Muscle layer of colon (tissue), 2 donors: ENCODE measurements around the gene MIDN.

Source experiments
- H3K27ac ChIP-seq: one replicate; pipeline ENCODE4 v1.7.0; 2013; ENCODE audit warnings: low read depth, mild to moderate bottlenecking, low read length, moderate library complexity
- H3K27me3 ChIP-seq, 2 donors: one replicate each; pipeline ENCODE4 v1.7.0; 2013; ENCODE audit warnings: low read length in 2 of 2, mild to moderate bottlenecking in 2 of 2; ENCODE audit not compliant: insufficient read depth in 2 of 2, control insufficient read depth in 1 of 2
- H3K36me3 ChIP-seq: one replicate; pipeline ENCODE4 v1.7.0; 2013; ENCODE audit warnings: mild to moderate bottlenecking, low read length; ENCODE audit not compliant: insufficient read depth
- H3K4me1 ChIP-seq: one replicate; pipeline ENCODE4 v1.7.0; 2013; ENCODE audit warnings: mild to moderate bottlenecking, low read length; ENCODE audit not compliant: insufficient read depth
- H3K4me3 ChIP-seq, 2 donors: one replicate each; pipeline ENCODE4 v1.7.0; 2013; ENCODE audit warnings: low read length in 2 of 2, low read depth in 1 of 2, mild to moderate bottlenecking in 1 of 2, moderate library complexity in 1 of 2
- H3K9ac ChIP-seq: one replicate; pipeline ENCODE4 v1.7.0; 2013; ENCODE audit warnings: low read length
- H3K9me3 ChIP-seq: one replicate; pipeline ENCODE4 v1.7.0; 2013; ENCODE audit warnings: mild to moderate bottlenecking, low read length
- donor health status: abdominal sarcoma.
- donor health status: Adenocarcinoma of cecum.

MIDN gene

DNA sequence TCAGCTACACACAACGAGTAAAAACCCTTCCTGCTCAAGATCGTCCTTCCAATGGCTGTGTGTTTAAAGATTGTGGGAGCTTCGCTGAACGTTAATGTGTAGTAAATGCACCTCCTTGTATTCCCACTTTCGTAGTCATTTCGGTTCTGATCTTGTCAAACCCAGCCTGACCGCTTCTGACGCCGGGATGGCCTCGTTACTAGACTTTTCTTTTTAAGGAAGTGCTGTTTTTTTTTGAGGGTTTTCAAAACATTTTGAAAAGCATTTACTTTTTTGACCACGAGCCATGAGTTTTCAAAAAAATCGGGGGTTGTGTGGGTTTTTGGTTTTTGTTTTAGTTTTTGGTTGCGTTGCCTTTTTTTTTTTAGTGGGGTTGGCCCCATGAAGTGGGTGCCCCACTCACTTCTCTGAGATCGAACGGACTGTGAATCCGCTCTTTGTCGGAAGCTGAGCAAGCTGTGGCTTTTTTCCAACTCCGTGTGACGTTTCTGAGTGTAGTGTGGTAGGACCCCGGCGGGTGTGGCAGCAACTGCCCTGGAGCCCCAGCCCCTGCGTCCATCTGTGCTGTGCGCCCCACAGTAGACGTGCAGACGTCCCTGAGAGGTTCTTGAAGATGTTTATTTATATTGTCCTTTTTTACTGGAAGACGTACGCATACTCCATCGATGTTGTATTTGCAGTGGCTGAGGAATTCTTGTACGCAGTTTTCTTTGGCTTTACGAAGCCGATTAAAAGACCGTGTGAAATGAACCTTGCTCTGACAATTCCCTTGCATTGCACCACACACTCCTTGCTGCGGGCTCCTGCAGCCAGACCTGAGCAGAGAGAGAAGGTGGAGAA, 24.3 kb downstream of the MIDN start:
- Histone ChIP-seq H3K27ac (peak overlapping the region; percentile 98), H3K4me1 (peaks cover 67% of the 10 kb centered on the region), H3K36me3 (peaks cover 45% of the 10 kb centered on the region), H3K9ac (peak overlapping the region; percentile 91), H3K4me3 (peak overlapping the region; percentile 2 to 83), H3K27me3 (no peaks in the 10 kb centered on the region), H3K9me3 (no peaks in the 10 kb centered on the region)

DNA sequence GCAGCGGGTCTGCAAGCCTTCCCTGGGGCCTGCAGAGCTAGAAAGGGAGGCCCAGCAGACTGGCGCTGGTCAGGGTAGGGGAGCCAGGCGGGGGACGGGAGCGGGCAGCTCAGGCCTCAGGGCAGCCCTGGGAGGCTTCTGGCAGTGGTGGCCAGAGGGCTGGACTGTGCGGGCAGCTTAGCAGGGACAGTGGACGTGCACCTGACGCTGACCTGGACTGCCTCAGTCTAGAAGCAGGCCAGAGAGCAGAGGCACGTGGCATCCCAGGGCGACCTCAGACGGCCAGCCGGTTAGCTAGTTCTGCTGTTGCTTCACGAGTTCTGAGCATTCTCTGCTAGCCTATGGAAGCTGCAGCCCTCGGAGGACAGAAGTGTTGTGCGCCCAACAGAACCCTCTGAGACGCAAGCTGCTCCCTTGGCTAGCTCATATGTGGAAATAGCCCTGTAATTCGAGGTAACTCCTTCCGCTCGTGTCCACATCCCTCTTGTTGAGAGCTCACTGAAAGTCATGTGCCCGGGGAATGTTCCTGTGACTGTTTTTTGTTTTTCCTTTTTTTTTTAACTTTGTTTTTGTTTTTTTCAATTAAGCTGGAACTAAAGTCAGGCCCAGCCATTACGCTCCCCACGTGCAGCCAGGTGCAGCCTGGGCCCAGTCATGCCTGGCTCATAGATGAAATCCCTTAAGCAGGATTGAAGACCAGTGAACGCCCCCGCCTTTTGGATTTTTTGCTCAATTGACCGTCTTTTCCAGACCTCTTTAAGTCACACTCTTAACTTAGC, 25.1 kb downstream of the MIDN start:
- Histone ChIP-seq H3K36me3 (peaks cover 45% of the 10 kb centered on the region), H3K27ac (peak overlapping the region; percentile 98), H3K9me3 (no peaks in the 10 kb centered on the region), H3K4me1 (peaks cover 59% of the 10 kb centered on the region), H3K27me3 (no peaks in the 10 kb centered on the region), H3K9ac (no peak overlapping the region), H3K4me3 (peak overlapping the region in 1 of 2 donors; percentile 11)

DNA sequence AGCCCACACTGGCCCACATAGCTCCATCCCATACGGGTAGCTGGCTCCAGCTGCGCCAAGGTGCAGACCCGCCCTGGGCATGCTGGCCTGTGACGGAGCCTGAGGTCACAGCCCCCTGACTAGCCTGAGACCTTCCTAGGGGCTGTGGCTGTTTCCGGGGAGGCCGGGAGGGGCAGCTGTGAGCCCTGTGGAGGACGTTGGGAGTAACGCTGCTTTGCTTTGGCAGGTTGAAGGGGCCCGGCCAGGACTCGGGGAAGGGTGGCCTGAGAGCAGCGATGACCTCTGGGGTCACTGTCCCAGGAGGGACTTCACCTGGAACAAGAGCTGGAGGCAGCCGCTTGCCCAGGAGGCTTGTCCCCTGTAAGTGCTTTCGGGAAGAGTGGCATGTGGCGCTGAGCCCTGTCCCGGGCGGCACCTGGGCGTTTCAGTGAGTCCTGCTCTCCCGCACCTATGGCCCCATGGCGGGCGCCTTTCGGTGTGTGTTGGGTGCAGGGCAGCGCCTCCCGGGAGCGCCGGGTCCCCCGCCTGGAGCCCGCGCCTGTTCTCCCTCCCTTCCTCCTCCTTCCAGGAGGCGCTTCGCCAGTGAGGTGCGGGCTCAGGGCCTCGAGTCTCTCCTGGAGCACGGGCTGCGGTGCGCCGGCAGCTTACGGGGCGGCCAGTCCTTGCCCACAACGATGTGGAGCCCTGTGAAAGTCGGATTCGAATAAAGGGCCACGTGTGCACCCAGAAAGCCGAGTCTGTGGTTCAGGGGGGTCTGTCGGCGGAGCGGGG, 25.9 kb downstream of the MIDN start:
- Histone ChIP-seq H3K4me1 (peaks cover 55% of the 10 kb centered on the region), H3K4me3 (peak overlapping the region in 1 of 2 donors; percentile 23), H3K27me3 (no peaks in the 10 kb centered on the region), H3K9me3 (no peaks in the 10 kb centered on the region), H3K9ac (no peak overlapping the region), H3K27ac (peak overlapping the region; percentile 89), H3K36me3 (peaks cover 51% of the 10 kb centered on the region)

DNA sequence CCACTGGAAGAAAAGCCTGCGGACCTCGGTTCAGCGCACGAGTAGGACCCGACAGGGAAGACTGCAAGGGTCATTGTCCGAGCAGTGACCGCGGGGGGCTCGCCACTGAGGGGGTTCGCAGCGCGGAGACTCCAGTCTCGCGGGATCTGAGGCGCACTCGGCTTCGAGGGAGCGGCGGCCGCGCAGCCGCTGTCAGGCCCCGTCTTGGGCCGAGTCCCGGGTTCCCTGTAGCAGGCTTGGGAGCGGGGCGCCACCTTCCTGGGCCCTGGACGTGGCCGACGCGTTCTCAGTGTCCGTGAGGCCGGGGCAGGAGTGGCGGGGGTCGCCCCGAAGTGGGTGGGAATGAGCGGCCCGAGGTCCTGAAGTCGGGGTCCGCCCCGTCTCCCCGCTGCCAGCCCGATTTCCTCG, 26.5 kb downstream of the MIDN start:
- Histone ChIP-seq H3K4me1 (peaks cover 55% of the 10 kb centered on the region), H3K27ac (peak overlapping the region; percentile 89), H3K4me3 (peak overlapping the region; percentile 23 to 59), H3K9ac (no peak overlapping the region), H3K9me3 (no peaks in the 10 kb centered on the region), H3K36me3 (peaks cover 54% of the 10 kb centered on the region), H3K27me3 (no peaks in the 10 kb centered on the region)

DNA sequence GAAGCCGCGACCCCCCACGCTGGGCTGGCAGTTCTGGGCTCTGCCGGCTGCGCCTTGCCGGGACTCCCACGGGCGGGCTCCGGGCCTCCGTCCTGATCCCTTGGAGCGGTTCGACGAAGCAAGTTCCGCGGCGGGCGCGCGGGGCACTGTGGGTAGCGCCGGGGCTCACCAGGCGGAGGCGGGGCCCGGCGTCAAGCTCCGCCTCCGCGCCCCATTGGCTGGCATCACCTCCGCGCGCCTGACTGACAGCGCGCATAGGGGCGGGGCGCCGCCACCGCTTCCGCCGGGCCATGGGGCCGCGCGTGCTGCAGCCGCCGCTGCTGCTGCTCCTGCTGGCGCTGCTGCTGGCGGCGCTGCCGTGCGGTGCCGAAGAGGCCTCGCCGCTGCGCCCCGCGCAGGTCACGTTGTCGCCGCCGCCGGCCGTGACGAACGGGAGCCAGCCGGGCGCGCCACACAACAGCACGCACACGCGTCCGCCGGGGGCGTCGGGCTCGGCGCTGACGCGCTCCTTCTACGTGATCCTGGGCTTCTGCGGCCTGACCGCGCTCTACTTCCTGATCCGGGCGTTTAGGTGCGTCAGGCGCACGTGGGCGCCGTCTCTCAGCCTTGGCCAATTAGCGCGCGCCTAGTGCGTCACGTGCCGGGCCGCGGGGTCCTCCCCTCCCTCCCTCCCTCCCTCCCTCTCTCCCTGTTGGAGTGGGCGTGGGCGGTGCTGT, 27.0 kb downstream of the MIDN start, which contains the start of gene FAM174C:
Gene FAM174C (plus strand): TSS at position 271 of the 716 bp plus-strand sequence. CDS start 20 bp downstream, at position 291.
- H3K4me3 ChIP-seq = peak within 1 kb of the TSS; percentile 59 to 68
- H3K4me1 ChIP-seq = peaks cover 54% of the 10 kb centered on the region
- H3K9me3 ChIP-seq = no peaks in the 10 kb centered on the region
- H3K9ac ChIP-seq = peak within 1 kb of the TSS; percentile 57
- H3K27me3 ChIP-seq = no peaks in the 10 kb centered on the region
- H3K36me3 ChIP-seq = peaks cover 54% of the 10 kb centered on the region
- H3K27ac ChIP-seq = peak within 1 kb of the TSS; percentile 96

DNA sequence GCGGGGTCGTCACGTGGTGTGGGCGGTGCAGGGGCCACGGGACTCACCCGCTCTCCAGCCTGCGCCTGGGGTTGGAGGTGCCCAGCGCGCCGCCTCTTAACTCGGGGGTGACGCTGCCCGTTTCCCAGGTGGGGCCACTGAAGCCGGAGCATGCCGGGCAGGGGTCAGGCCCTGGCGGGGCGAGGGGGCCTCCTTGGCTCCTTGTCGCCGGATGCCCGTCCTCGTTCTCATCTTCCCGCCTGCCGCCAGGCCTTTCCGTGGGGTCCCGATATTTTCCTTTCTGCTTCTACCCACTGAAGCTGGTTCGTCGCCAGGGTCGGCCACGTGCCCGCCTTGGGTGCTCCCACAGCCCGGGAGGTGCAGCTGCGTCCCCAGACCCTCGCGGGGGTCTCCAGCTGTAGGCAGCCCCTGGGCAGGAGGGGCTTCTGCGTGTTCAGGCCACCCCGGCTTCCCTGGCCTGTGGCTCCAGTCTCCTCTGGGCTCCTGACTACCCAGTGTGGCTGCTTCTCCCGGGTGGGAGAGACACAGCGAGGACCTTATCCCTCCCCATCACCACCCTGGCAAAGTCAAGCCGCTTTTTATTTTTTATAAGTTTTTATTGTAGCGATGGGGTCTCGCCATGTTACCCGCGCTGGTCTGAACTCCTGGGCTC, 27.7 kb downstream of the MIDN start:
- H3K36me3 ChIP-seq = peaks cover 48% of the 10 kb centered on the region
- peaks cover 47% of the 10 kb centered on the region for H3K4me1 ChIP-seq
- peak overlapping the region; percentile 57 for H3K9ac ChIP-seq

DNA sequence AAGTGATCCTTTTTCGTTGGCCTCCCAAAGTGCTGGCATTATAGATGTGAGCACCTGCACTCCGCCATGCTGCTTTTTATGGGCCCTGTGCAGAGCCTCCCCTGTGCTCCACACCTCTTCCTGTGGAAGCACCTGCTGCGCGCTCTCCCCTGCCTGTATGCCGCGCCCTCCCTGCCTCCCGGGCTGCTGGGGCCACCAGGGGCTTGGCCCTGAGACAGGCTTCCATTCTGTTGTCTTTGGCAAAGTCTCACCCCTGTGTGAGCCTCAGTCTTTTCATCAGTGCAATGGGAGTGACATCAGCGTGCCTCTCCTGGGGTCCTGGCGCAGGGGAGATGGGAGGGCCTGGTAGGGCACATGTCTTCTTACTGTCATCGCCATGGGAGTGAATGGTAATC, 28.2 kb downstream of the MIDN start:
- H3K4me3 ChIP-seq = peak overlapping the region in 1 of 2 donors; percentile 68
- no peaks in the 10 kb centered on the region for H3K9me3 ChIP-seq
- no peak overlapping the region for H3K9ac ChIP-seq
- H3K27me3 ChIP-seq = no peaks in the 10 kb centered on the region
- peak overlapping the region; percentile 96 for H3K27ac ChIP-seq
- peaks cover 43% of the 10 kb centered on the region for H3K36me3 ChIP-seq
- H3K4me1 ChIP-seq = peaks cover 42% of the 10 kb centered on the region

More for the DNA sequence above, 27.7 kb downstream of the MIDN start:
- no peaks in the 10 kb centered on the region for H3K27me3 ChIP-seq
- H3K27ac ChIP-seq = peak overlapping the region; percentile 96
- H3K4me3 ChIP-seq = peak overlapping the region; percentile 59 to 68
- no peaks in the 10 kb centered on the region for H3K9me3 ChIP-seq

DNA sequence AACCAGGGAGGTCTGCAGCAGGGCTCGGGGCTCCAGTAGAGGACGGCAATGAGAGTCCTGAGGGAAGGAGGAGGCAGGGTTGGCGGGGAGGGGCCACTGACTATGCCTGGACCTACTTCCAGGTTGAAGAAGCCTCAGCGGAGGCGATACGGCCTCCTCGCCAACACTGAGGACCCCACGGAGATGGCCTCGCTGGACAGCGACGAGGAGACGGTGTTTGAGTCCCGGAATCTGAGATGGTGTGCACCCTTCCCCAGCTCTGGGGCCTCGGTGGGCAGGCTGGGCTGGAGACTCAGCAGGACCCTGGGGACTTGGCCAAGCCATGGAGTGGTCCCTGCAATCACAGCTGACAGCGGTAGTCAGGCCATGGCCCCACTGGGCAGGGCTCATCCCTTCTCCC, 28.7 kb downstream of the MIDN start:
- Histone ChIP-seq H3K4me3 (no peak overlapping the region), H3K27me3 (no peaks in the 10 kb centered on the region), H3K36me3 (peaks cover 39% of the 10 kb centered on the region), H3K4me1 (peaks cover 37% of the 10 kb centered on the region), H3K27ac (no peak overlapping the region), H3K9ac (no peak overlapping the region), H3K9me3 (no peaks in the 10 kb centered on the region)

DNA sequence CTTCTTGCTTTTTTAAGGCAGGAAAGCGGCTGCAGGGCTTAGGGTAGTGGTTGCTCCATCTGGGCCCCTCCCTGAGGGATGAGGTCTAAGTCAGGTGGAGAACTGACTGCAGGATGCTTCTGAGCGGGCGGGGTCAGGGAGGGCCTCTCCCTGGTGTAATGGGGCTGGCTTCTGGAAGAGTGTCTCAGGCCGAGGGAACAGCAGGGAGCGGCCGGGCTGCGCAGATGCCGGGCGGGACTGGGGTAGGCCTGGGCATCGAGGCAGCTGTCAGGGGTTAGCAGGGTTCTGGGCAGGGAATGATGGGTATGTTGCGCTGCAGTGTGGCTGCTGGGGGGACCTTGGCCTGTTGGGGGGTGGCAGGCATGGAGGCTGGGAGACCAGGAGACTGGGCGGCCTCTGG, 29.7 kb downstream of the MIDN start:
- peaks cover 0 to 4% of the 10 kb centered on the region in 2 donors for H3K27me3 ChIP-seq
- H3K4me3 ChIP-seq = no peak overlapping the region
- no peak overlapping the region for H3K9ac ChIP-seq
- H3K9me3 ChIP-seq = no peaks in the 10 kb centered on the region
- peaks cover 28% of the 10 kb centered on the region for H3K36me3 ChIP-seq
- no peak overlapping the region for H3K27ac ChIP-seq
- peaks cover 27% of the 10 kb centered on the region for H3K4me1 ChIP-seq
